Testis (tissue), 5 donors: ENCODE measurements around the gene OR7D4. TPM values are rescaled to one million over a fixed set of nuclear protein-coding genes. Genes with fewer than 3 reads are reported as not detected.
"Not testable (repeated sequence)": the region's sequence is repeated elsewhere in the genome, so short reads cannot be mapped to it uniquely, and the experiment has no call there.

Experiments
- DNase-seq: peaks from one replicate; pipeline ENCODE4 v3.0.0-alpha.2; 2019
- H3K27ac ChIP-seq, 2 donors: fragments of 200-600 bp; sonication (generic); one replicate each; pipeline ENCODE4 v1.5.1; 2019
- H3K27me3 ChIP-seq: fragments of 200-600 bp; sonication (generic); one replicate; pipeline ENCODE4 v1.5.1; 2019
- H3K36me3 ChIP-seq: fragments of 200-600 bp; sonication (generic); one replicate; pipeline ENCODE4 v1.5.1; 2017; ENCODE audit warnings: low read depth; ENCODE audit errors: missing control alignments
- H3K4me1 ChIP-seq: fragments of 200-600 bp; sonication (generic); one replicate; pipeline ENCODE4 v1.5.1; 2019
- H3K4me3 ChIP-seq, 2 donors: fragments of 200-600 bp; sonication (generic); one replicate each; pipeline ENCODE4 v1.5.1; 2017 to 2019
- H3K9me3 ChIP-seq: fragments of 200-600 bp; sonication (generic); one replicate; pipeline ENCODE4 v1.5.1; 2017
- CTCF ChIP-seq, 3 experiments: fragments of 450-650 bp in 2 of 3; fragments of 200-600 bp in 1 of 3; sonication (generic) in 1 of 3; IDR thresholded peaks; one replicate each; pipeline ENCODE4 v1.5.1; 2016 to 2019; ENCODE audit warnings: antibody characterized with exemption in 3 of 3, mild to moderate bottlenecking in 2 of 3, moderate library complexity in 1 of 3
- POLR2A ChIP-seq: fragments of 450-650 bp; IDR thresholded peaks from one replicate; pipeline ENCODE4 v1.6.1; 2017; ENCODE audit warnings: antibody characterized with exemption, mild to moderate bottlenecking, moderate library complexity
- WGBS, 2 donors: methylation state at CpG; one replicate each; pipeline ENCODE4 v1.1.5; 2018; 5-methylcytosine and 5-hydroxymethylcytosine counted together
- intact Hi-C: fragments of 100-400 bp; cut with DNase I; formaldehyde crosslinking; loops from one replicate; pipeline ENCODE4 v1.15.1; 2023; ENCODE audit warnings: low total_unique reads
- long read RNA-seq, 2 donors: transcript quantifications; one replicate each; lab custom pipeline, GENCODE V29; 2026
- polyA plus RNA-seq: library from polyadenylated mRNA; stranded (reverse); fragments of 350-450 nt; fragmentation: Illumina TruSeq; extraction: RNeasy Lipid Tissue Mini Kit (QIAGEN cat#74804); gene quantifications from one replicate; pipeline ENCODE4 v1.2.3, GENCODE V29; 2014; ENCODE audit warnings: low read depth, low replicate concordance; ENCODE audit not compliant: insufficient read depth
- total RNA-seq, 2 donors: library from RNA; depleted of rRNA; stranded (reverse); fragments of >200 nt; gene quantifications; one replicate each; pipeline ENCODE4 v1.2.3, GENCODE V29; 2016

OR7D4 gene
- total RNA-seq, result under 1 TPM in 1 of 2 donors, not detected in 1; 0.06 TPM
- polyA plus RNA-seq, result not detected
- long read RNA-seq, donor 1, result 0 reads
- long read RNA-seq, donor 2, result 0 reads

- Histone ChIP-seq H3K4me3 (no peak within 1 kb of the TSS), H3K4me1 (no peaks in the 10 kb centered on the region), H3K27me3 (no peaks in the 10 kb centered on the region), H3K9me3 (no peaks in the 10 kb centered on the region), H3K27ac (no peak within 1 kb of the TSS), H3K36me3 (no peaks in the 10 kb centered on the region)
- intact Hi-C loops, result no loop called here
- TF ChIP-seq POLR2A (no peak), CTCF (IDR thresholded peaks at IDR 0.05) (no peak)
- DNase-seq, result no peak
- 74 to 81% methylated on average over 3 of the region's 3 CpGs for WGBS, 2 donors
Measured at GRCh38 chr19:9219489-9219888, at the start of gene OR7D4. Gene OR7D4, minus strand, starts transcription at chr19:9219589. Its CDS starts 4,752 bp downstream, at chr19:9214837.

GRCh38 chr19:9251236-9251635, 31.8 kb upstream of the OR7D4 start:
- 72 to 85% methylated on average over 5 of the region's 5 CpGs for WGBS, 2 donors
- intact Hi-C loops, result no loop called here
- no peaks in the 10 kb centered on the region for H3K4me1 ChIP-seq
- TF ChIP-seq POLR2A (no peak), CTCF (IDR thresholded peaks at IDR 0.05) (no peak)
- H3K27me3 ChIP-seq, result no peaks in the 10 kb centered on the region
- DNase-seq, result no peak
- H3K36me3 ChIP-seq, result no peaks in the 10 kb centered on the region
- no peak overlapping the region for H3K4me3 ChIP-seq
- H3K9me3 ChIP-seq, result no peaks in the 10 kb centered on the region
- H3K27ac ChIP-seq, result no peak overlapping the region

GRCh38 chr19:9250630-9251029, 31.2 kb upstream of the OR7D4 start, which contains the start of gene OR7E24:
Gene OR7E24, plus strand, starts transcription at chr19:9250930. Its CDS starts 114 bp downstream, at chr19:9251044.
- TF ChIP-seq CTCF (IDR thresholded peaks at IDR 0.05) (no peak), POLR2A (no peak)
- no peak for DNase-seq

GRCh38 chr19:9205501-9206113, 13.8 kb downstream of the OR7D4 start:
- WGBS, 2 donors, result 15 to 23% methylated on average over 13 of the region's 13 CpGs
- peak overlapping the region in 1 of 2 donors; percentile 38 for H3K4me3 ChIP-seq
- no peaks in the 10 kb centered on the region for H3K4me1 ChIP-seq
- no peaks in the 10 kb centered on the region for H3K9me3 ChIP-seq
- intact Hi-C loops, result no loop called here
- H3K27ac ChIP-seq, result no peak overlapping the region
- peak; percentile 87 for DNase-seq
- no peaks in the 10 kb centered on the region for H3K27me3 ChIP-seq
- H3K36me3 ChIP-seq, result no peaks in the 10 kb centered on the region
- TF ChIP-seq CTCF (IDR thresholded peaks at IDR 0.05), result peak in 2 of 3 experiments; percentile 65 to 86
- no peak for TF ChIP-seq POLR2A

More at GRCh38 chr19:9250630-9251029, 31.2 kb upstream of the OR7D4 start, which contains the start of gene OR7E24:
- no peak within 1 kb of the TSS for H3K27ac ChIP-seq
- H3K4me3 ChIP-seq, result no peak within 1 kb of the TSS
- no peaks in the 10 kb centered on the region for H3K4me1 ChIP-seq
- H3K36me3 ChIP-seq, result no peaks in the 10 kb centered on the region
- H3K27me3 ChIP-seq, result no peaks in the 10 kb centered on the region
- intact Hi-C loops, result no loop called here
- no peaks in the 10 kb centered on the region for H3K9me3 ChIP-seq
- 73 to 85% methylated on average over 1 of the region's 1 CpG for WGBS, 2 donors

- H3K4me1 ChIP-seq, intact Hi-C loops, H3K27ac ChIP-seq, H3K4me3 ChIP-seq, H3K27me3 ChIP-seq, H3K9me3 ChIP-seq, H3K36me3 ChIP-seq, DNase-seq: not testable (repeated sequence)
- WGBS, 2 donors, result 100% methylated on average over 1 of the region's 2 CpGs; no CpG with 5 or more reads in 1 of the 2 donors
Measured at GRCh38 chr19:9198044-9198443, 21.3 kb downstream of the OR7D4 start.
